ENCODE data around the gene KCNIP4.

KCNIP4 gene

DNA sequence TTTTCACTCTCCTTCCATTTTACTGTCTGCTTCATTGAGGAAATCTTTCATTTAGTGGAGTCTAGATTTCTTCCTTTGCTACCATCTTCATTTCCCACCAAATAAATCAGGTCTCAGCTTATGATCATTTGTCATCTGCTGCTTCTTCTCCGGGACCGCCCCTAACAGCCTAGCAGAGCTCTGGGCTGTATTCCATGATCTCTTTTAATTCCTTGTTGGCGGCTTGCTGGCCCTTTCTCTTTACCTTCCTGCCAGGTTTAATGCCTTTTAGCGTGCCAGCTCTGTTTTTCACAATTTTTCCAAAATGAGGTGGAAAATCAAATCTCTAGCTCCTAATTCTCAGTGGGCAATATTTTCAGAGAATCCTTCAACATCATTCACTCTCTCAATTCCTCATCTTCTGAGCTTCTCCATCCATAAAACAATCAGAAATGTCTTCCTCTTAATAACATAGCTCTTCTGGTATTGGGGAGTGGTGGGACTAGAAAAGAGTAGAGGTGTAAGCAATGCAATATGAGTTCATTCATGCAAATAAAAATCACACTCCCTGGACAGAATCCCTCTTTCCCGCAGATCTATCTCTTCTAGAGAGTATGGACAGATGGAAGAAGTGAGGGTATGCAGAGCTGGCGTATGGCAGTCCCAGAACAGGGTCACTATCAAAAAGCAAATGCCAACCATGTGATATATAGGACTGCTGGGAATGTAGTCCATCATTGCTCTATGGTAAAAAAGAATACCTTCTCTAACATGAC lies 491.3 kb downstream of the KCNIP4 start:
- no peak for DNase-seq (ENCODE audit: low spot score)

DNA sequence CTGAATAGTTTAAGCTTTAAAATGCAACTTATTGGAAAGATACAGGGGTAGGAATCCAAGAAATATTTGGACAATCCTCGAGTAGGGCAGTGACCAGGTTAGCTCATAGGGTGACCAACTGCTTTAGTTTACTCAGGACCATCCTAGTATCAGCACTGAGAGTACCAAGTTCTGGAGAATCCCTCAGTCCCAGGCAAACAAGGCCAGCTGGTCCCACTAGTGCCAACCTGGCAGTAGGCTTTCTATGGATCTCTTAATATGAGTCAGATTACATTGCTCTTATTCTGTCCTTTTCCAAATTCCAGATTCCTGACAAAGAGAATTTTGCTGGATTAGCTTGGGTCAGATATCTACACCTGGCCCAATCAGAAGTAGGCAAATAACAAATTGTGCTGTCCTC lies 493.7 kb downstream of the KCNIP4 start:
- DNase-seq (ENCODE audit: low spot score) = no peak

DNA sequence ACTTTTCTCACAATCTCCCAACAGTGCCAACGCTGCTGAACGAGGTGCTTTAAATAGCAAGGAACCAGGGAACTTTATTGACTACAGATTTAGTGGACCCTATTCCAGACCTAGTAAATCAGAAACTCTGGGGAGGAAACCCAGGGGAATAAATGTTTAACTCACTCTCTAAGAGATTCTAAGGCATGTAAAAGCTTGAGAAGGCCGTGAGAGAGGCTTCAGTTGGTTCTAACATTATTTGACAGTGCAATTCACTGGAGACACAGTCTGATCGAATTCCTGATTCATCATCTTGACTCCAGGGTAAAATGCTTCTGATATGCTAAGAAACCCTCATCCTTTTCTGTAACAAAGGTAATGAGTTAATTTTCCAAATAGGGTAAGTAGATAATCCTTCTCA lies 494.4 kb downstream of the KCNIP4 start:
- DNase-seq (ENCODE audit: low spot score) = no peak

DNA sequence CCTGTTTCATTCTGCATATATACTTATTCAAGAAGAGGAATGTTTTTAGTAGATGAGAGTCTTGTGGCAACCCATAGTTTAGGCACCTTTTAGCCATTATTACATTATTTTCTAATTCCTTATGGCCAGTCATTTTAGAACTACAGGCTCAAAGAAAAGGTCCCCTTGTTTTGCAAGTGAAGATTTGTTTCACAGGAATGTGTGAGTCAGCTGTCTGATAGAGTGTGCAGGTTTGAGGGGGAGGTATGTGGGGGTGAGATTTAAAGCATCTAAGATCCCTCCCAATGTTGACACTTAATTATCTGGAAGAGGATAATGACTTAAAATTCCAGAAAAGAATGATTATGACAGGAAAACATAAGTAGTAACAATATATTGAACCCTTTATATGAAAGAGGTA lies 495.6 kb downstream of the KCNIP4 start:
- DNase-seq (ENCODE audit: low spot score) = no peak

DNA sequence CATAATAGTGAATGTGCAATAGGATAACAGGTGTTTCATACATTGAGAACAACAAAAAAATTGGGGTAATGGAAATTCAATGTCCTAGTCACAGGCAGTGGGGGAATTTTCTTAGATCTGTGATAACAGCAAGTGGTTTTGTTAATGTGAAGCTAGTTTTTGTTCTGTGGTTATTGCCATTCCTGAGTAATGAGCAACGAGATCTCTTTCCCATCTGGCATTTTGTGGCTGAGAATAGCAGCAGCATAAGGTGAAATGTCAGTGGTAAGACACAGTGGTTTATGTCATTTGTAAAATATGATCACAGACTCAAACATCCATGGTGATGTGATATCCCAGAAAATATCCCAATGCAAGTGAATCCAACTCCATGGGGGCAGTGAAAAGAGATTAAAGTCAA lies 497.5 kb downstream of the KCNIP4 start:
- no peak for DNase-seq (ENCODE audit: low spot score)

DNA sequence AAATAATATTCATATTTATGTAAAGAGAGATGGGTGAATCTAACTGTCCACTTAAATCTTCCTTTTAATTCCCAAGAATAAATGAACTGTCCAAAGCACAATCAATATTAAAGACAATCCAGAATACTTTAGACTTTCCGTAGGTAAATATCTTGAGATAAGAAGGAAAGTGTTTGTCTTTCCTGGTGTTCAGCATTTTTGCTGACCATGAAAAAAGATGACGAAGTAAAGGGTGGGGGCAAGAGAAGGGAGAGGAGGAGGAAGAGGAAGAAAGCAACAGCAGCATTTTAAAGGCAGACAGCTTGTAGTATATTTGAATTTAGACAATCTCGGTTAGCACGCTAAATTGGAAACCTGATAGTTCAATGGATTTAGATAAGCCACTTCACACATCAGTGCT lies 498.2 kb downstream of the KCNIP4 start:
- no peak for DNase-seq (ENCODE audit: low spot score)

DNA sequence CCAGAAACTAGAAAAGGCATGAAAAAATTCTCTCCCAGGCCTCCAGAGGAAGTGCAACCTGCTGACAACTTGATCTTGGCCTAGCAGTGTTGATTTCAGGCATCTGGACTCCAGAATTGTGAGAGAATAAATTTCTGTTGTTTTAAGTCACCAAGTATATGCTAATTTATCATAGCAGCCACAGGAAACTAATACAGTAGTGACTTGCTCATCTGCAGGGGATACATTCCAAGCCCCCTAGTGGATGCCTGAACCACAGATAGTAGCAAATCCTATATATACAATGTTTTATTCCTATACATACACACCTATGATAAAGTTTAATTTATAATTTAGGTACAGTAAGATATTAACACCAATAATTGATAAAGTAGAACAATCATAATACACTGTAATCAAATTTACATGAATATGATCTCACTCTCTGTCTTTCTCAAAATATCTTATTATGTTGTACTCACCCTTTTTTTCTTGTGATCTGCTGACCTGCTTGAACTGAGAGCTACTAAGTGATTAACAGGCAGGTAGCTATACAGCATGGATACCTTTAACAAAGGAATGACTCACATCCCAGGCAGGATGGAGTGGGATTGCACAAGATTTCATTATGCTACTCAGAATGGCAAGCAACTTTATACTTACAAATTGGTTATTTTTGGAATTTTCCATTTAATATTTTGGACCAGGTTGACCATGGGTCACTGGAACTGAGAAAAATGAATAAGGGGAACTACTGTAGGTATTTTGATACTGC lies 501.1 kb downstream of the KCNIP4 start:
- no peak for DNase-seq (ENCODE audit: low spot score)

DNA sequence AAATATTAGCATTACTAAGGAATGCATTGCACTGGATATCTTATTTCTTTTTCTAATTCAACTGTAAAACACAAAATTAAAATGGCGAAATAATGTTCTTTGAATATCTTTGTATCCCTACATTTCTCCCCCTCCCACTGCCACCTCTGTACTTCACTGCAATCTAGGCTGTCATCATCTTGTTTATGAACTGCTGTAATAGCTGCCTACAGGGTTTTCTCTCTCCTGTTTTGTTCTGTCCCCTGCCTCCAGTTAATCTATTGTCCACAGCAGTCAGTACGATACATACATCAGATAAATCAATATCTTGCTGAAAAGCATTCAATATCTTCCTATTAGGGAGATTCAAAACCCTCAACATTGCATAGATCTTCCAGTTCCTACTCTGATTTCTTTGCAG lies 528.4 kb downstream of the KCNIP4 start:
- DNase-seq (ENCODE audit: low spot score) = no peak

DNA sequence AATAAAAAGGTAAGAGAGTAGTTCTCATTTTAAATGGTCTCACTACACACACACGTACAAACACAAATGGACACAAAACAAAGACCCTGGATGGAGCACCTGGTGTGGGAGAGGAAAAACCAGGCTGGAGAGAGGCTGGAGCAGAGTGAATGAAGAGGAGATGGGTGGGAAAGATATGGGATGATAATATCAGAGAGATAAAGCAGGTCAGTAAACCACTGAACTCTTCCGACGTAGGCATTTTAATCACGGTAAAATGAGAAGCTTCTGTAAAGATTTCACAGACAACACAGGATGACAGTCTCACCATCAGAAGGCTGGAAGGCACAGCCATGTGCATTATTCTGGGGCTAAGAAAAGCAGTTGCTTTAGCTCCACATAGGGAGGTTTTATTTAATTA lies 532.8 kb downstream of the KCNIP4 start:
- DNase-seq (ENCODE audit: low spot score) = no peak

DNA sequence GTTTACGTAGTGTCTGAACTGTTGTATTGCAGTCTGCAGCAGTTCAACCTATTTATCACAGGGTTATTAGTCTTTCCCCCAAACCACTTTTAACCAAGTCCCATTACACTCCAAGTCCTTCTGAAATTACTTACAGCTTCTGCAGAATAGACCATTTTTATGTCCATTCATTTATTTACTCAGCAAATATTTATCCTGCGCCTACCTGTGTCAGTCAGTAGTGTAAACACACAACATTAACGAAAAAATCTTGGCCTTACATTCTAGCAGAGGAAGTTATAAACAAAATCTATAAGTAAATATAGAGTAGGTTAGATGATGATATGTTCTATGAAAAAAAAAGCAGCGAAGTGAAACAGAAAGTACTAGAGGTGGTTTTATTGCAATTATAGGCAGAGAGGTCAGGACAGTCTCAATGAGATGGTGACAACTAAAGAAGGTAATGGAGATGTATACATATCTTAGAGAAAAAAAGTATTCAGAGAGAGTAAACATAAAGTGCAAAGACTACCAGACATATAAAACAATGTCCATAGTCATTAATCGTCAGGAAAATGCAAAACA lies 534.7 kb downstream of the KCNIP4 start:
- no peak for DNase-seq (ENCODE audit: low spot score)

DNA sequence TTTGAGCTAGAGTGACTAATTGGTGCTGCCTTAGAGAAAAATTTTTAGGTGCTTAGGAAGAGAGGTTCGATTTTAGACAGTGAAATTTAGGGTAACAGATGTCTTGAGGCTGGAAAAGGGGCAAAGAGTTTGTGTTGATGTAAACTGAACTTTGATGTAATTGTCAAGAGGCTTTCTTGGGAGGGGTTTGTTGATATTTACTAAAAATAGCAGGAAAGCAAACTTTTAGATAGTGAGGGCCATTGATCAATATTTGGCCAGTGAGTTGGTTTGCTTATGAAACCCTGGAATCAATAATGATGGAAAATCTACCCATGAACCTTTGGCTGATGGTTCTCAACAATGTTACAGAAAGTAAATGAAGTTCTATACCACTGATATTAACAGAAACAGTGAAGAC lies 537.5 kb downstream of the KCNIP4 start:
- DNase-seq (ENCODE audit: low spot score) = no peak

DNA sequence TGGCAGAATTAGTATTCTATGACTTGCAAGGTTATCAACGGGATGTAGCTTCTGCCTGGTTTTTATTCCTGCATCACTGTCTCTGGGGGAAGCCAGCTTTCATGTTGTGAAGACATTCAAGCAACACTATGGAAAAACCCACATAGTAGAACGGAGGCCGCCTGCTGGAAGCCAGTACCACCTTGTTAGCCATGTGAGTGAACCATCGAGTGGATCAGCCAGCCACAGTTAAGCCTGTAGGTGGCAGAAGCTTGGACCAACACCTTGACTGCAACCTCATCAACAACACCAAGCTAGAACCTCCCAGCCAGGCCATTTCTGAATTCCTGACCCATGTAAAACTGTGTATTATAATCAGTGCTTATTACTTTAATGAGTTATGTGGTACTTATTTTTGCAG lies 538.2 kb downstream of the KCNIP4 start:
- no peak for DNase-seq (ENCODE audit: low spot score)

DNA sequence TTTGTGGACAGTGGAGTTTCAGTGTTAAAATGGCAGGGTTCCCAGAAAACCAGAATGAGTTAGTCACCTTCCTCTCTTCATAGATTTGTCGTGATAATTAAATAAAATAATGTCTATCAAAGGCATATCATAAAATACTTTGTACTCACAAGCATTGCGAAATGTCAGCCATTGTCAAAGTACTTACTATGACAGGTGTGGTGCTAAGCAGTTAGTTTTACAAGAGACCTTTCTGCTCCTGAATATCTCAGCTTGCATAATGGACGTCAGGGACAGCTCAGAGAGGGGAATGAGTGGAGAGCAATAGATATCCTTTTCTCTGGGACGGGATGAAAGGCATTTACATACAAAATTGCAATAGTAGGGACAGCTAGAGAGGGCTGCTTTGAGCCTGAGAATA lies 560.9 kb downstream of the KCNIP4 start:
- no peak for DNase-seq (ENCODE audit: low spot score)

DNA sequence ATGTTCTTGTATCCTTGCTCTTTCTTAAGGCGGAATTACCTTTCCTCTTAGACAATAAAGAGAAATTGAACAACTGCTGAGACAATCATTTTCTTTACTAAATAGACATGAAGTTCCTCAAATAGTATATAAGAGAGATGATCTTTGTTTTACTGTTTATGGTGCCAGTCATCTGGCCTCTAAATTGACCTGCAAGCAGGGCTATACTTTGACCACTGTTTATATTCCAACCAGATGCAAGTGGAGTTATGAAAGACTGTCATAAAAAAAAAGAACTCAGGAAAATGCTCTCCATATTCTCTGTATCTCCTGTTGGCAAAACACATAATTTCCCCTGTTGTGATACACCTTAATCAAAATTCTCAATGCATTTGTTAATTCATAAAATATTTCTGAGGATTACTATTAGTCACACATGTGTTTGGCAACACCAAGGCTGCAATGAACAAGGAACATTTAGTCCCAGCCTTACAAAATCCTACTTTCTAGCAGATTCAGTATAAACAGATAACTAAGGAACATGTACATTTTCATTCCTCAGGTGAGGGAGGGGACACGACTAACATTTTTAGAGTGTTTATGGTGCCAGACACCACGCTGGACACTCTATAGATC lies 562.3 kb downstream of the KCNIP4 start:
- DNase-seq (ENCODE audit: low spot score) = no peak

DNA sequence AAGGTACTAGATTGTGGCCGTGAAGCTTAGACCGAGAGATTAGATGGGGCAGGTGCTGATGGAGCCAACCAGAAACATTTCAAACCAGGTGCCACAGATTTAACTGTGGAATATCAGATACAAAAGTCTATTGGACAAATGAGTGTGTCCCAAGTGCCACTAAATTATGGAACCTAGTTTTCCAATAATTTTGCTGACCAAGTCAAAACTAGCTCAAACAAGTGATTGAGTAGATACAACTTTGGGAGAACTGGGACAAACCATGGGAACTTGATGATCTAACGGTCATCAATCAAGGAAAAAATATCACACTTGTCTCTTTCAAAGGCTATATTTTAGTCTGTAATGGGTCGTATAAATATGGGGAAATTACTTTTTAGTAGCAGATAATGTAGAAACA lies 562.9 kb downstream of the KCNIP4 start:
- DNase-seq (ENCODE audit: low spot score) = no peak

DNA sequence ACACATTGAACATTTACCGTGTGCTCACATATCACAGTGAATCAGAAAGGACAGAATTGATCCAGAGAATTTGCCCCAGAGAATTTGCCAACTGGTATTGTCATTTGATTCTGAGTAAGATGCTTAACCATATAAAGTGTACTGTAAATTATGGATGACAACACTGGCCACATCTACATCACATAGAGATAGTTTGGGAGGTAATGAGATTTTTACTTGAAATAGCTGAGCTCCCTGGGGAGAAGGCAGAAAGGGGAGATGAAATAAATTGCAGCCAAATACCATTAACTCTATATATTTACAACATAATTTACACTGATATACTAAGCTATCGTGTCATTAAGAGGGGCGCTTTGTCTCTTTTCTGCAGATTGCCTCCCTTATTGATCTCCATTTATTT lies 564.0 kb downstream of the KCNIP4 start:
- DNase-seq (ENCODE audit: low spot score) = no peak

DNA sequence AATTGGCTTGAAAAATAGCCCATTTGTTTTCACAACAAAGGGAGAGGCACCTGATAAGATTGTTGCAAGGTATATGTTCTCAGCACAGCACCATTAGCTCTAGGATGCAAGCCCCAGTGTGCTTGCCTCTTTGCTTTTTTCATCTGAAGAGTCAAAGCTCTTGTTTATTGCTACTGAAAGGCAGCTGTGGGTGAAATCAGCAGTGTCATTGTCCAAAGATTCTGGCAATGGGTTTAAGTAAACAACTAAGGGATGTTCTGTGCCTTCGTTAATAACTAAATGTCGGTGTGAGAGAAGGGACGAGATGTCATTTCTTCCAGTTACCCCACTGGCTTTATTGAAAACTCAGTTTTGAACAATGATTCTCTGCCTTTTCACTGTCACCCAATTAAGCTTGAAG lies 567.7 kb downstream of the KCNIP4 start:
- peak; percentile 68 for DNase-seq (ENCODE audit: low spot score)

DNA sequence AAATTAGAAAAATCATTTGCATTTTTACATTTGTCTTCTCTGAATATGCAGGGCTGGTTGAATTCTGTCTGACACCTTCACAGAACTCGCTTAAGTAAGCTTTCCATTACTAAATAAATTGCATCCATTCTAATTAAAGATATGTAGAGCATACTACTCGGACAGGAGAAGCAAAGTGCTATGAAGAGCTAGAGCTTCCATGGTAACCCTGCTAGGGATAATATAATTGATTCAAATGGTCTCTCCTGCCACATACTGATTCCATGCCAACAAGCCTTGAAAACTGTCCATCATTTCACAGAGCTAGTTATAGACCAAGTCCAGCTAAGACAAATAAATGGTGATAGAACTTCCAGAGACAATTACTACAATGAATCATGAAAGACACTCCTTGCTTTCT lies 571.5 kb downstream of the KCNIP4 start:
- no peak for DNase-seq (ENCODE audit: low spot score)

DNA sequence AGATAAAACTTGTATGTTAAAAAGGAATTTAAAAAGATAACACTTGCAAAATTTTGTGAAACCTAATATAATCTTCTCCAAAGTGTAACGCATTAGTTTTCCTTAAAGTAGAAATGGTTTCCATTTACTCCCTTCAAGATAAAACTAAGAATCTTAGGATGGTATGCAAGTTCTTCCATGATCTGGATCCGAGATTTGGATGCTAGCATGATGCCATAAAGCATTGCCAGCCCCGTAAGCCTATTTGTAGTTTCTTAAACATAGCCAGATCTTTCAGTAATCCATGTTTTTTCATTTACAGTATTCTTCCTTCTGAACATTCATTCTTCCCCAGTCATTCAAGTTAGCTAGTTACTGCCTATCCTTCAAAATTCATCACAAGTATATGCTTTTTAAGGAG lies 572.4 kb downstream of the KCNIP4 start:
- no peak for DNase-seq (ENCODE audit: low spot score)

DNA sequence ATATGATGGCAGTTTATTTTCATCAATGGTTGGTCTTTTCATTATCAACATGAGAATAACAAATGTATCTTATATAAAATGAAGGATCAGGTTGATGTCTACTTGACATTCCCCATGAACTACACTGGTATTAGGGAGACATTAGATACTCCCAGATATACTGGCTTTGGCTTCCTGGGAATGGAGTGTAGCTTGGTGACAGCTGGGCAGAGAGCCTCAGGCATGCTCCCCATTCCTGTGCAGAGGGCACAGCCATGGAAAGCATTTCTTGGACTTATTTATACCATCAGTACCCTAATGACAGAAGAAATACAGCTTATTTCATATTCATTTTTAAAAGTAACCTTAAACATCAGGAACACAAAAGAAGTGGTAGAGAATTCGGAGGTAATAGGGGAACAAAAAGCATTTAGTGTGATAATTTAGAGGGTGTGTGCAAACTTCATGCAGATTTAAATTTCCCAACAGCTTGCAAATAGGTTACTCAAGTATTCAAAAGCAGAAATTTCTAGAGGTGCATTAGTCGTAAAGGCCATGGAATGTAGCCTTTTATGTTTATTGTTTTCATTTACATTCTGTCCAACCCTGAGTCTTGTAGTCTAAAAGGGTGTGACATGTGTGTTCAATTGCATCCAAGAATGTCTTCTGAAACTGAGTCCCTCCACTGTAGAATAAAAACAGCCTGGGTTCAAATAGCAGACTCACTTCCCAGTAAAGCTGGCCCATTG lies 573.8 kb downstream of the KCNIP4 start:
- DNase-seq (ENCODE audit: low spot score) = no peak

DNA sequence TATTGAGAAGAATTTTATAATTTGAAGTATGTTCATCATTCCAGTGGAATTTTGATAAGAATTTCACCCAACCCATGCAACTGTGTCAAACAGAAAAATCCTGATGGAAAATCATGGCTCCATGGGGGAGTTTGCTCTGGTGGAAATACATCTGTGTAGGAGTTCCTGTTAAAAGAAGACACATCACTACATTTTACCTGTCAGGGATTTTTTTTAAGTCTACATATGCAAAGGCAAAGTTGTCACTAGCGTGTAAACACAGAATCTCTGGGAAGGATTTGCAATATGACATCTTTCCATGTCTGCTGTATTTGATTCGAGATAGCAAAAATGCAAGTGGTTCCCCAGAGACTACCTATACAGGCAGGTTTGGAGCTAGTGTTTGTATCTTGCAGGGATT lies 581.0 kb downstream of the KCNIP4 start:
- DNase-seq (ENCODE audit: low spot score) = no peak

DNA sequence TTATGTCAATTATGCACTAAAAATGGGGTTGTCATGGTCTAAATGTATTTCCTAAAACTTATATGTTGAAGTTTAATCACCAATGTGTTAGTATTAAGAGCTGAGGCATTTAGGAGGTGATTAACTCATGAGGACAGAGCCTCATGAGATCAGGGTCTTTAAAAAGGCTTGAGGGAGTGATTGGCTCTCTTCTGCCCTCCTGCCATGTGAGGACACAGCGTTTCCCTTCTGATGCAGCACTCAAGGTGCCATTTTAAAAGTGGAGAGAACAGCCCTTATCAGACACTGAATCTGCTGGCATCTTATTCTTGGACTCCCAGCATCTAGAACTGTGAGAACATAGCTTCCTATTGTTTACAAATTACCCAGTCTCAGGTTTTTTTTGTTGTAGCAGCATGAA lies 581.7 kb downstream of the KCNIP4 start:
- no peak for DNase-seq (ENCODE audit: low spot score)
